Mammary epithelial cell (primary cell): Measurements from ENCODE around the gene MAP3K5.

Source experiments
- EZH2 ChIP-seq: IDR thresholded peaks from 2 replicates; pipeline ENCODE4 v1.6.1; 2012; ENCODE audit warnings: low read length, inconsistent platforms, borderline replicate concordance
- TF ChIP-seq, protein P1 (sequence below), 2 donors: IDR thresholded peaks in 1 of 2; conservative IDR thresholded peaks in 1 of 2; 2 replicates each; pipeline ENCODE4 v1.5.1; 2011 to 2012; ENCODE audit warnings: inconsistent platforms in 2 of 2, low read length in 2 of 2, mild to moderate bottlenecking in 2 of 2, control low read depth in 1 of 2, low read depth in 1 of 2; ENCODE audit not compliant: insufficient read depth in 1 of 2; ENCODE audit errors: extremely low read depth in 1 of 2

DNA sequence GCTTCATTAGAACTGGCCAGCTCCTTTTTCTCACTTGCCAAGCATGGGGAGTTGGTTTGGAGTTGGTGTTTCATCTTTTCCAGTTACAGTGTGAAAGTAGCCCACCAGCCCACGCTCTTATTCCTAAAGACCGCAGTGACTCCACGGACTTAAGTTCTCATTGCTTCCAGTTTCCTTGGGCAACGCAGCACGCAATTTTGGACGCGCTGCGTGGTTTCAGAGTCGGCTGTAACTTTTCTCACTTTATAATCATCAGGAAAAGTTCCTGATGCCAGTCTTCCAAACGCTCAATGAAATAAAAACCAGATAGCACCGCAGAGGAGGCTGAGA lies 29.7 kb upstream of the MAP3K5 start:
- TF ChIP-seq, protein P1, sequence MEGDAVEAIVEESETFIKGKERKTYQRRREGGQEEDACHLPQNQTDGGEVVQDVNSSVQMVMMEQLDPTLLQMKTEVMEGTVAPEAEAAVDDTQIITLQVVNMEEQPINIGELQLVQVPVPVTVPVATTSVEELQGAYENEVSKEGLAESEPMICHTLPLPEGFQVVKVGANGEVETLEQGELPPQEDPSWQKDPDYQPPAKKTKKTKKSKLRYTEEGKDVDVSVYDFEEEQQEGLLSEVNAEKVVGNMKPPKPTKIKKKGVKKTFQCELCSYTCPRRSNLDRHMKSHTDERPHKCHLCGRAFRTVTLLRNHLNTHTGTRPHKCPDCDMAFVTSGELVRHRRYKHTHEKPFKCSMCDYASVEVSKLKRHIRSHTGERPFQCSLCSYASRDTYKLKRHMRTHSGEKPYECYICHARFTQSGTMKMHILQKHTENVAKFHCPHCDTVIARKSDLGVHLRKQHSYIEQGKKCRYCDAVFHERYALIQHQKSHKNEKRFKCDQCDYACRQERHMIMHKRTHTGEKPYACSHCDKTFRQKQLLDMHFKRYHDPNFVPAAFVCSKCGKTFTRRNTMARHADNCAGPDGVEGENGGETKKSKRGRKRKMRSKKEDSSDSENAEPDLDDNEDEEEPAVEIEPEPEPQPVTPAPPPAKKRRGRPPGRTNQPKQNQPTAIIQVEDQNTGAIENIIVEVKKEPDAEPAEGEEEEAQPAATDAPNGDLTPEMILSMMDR (conservative IDR thresholded peaks at IDR 0.05 in 1 of 2, IDR thresholded peaks at IDR 0.05 in 1 of 2; ENCODE audit: extremely low read depth in 1 of 2, insufficient read depth in 1 of 2, low read depth in 1 of 2, low read length in 2 of 2): no peak
- TF ChIP-seq EZH2: no peak
